B cell (primary cell): ENCODE data around the gene ZCWPW2. TPM values are rescaled to one million over a fixed set of nuclear protein-coding genes. Genes with fewer than 3 reads are reported as not detected.

Source experiments
- ATAC-seq: fragments of 200-7000 bp; cut with Tn5 transposase; one replicate; pipeline ENCODE4 v1.10.0; 2021; ENCODE audit warnings: low read depth, mild to moderate bottlenecking, moderate number of reproducible peaks, moderate library complexity
- CTCF ChIA-PET: fragments of 350-600 bp; sonication (Branson Sonifier 250); formaldehyde crosslinking; loops from one replicate; lab custom pipeline; 2021; ENCODE audit warnings: antibody characterized with exemption, inconsistent platforms; lab: Charles Lee
- POLR2A ChIA-PET: fragments of 350-600 bp; sonication (Branson Sonifier 250); formaldehyde crosslinking; loops from one replicate; lab custom pipeline; 2021; ENCODE audit warnings: antibody characterized with exemption; lab: Charles Lee
- DNase-seq: peaks from one replicate; pipeline ENCODE4 v3.0.0; 2013
- H2AFZ ChIP-seq: 2 replicates; pipeline ENCODE4 v1.6.1; 2012; ENCODE audit warnings: mild to moderate bottlenecking, low read depth, low read length; ENCODE audit not compliant: insufficient read depth, poor library complexity, severe bottlenecking
- H3K27ac ChIP-seq, 2 donors: 1 replicate in 1 of 2; 2 replicates in 1 of 2; pipeline ENCODE4 v1.5.1; 2012 to 2013; ENCODE audit warnings: low read length in 2 of 2, mild to moderate bottlenecking in 2 of 2, moderate library complexity in 1 of 2
- H3K27me3 ChIP-seq, 4 experiments: fragments of 200-600 bp in 1 of 4; sonication (generic) in 1 of 4; replicated peaks in 1 of 4; 1 replicate in 2 of 4; 2 replicates in 2 of 4; pipeline versions ENCODE4 v1.6.1 to v1.7.0; 2013 to 2016; ENCODE audit warnings: low read length in 3 of 4, mild to moderate bottlenecking in 2 of 4, mixed read lengths in 1 of 4, moderate library complexity in 1 of 4; ENCODE audit not compliant: insufficient read depth in 4 of 4, control insufficient read depth in 3 of 4; ENCODE audit errors: control extremely low read depth in 1 of 4
- H3K36me3 ChIP-seq, 2 experiments: replicated peaks in 1 of 2; 1 replicate in 1 of 2; 2 replicates in 1 of 2; pipeline versions ENCODE4 v1.6.1 to v1.7.1; 2013; ENCODE audit warnings: low read length in 1 of 2; ENCODE audit not compliant: insufficient read depth in 2 of 2, control insufficient read depth in 1 of 2; ENCODE audit errors: control extremely low read depth in 1 of 2, extremely low read depth in 1 of 2
- H3K4me1 ChIP-seq, 2 donors: fragments of 200-600 bp in 1 of 2; sonication (generic) in 1 of 2; 1 replicate in 1 of 2; 2 replicates in 1 of 2; pipeline versions ENCODE4 v1.5.1 to v1.6.1; 2013 to 2017; ENCODE audit warnings: low read length in 2 of 2; ENCODE audit not compliant: control insufficient read depth in 2 of 2, insufficient read depth in 2 of 2
- H3K4me2 ChIP-seq: replicated peaks from 2 replicates; pipeline ENCODE3; 2012; ENCODE audit warnings: mild to moderate bottlenecking, low read depth, low read length; ENCODE audit not compliant: poor library complexity, severe bottlenecking
- H3K4me3 ChIP-seq, 5 experiments: fragments of 200-600 bp in 1 of 5; sonication (generic) in 1 of 5; 1 replicate in 3 of 5; 2 replicates in 2 of 5; pipeline versions ENCODE4 v1.5.1 to v1.7.0; 2011 to 2016; ENCODE audit warnings: low read length in 4 of 5, mild to moderate bottlenecking in 4 of 5, low read depth in 2 of 5, control low read depth in 1 of 5, moderate library complexity in 1 of 5; ENCODE audit not compliant: insufficient read depth in 1 of 5; ENCODE audit errors: control extremely low read depth in 1 of 5, extremely low read depth in 1 of 5
- H3K79me2 ChIP-seq: fragments of 200-600 bp; sonication (generic); one replicate; pipeline ENCODE4 v1.6.0; 2016; ENCODE audit warnings: low read length; ENCODE audit not compliant: control insufficient read depth, insufficient read depth
- H3K9ac ChIP-seq: fragments of 200-600 bp; sonication (generic); 2 replicates; pipeline ENCODE4 v1.6.1; 2017; ENCODE audit warnings: mild to moderate bottlenecking, low read length, moderate library complexity
- H3K9me3 ChIP-seq, 3 donors: one replicate each; pipeline versions ENCODE4 v1.6.1 to v1.7.1; 2013; ENCODE audit warnings: low read length in 2 of 3; ENCODE audit not compliant: control insufficient read depth in 2 of 3, insufficient read depth in 1 of 3; ENCODE audit errors: control extremely low read depth in 1 of 3
- H4K20me1 ChIP-seq: 2 replicates; pipeline ENCODE4 v1.6.0; 2012; ENCODE audit warnings: mild to moderate bottlenecking, low read length; ENCODE audit not compliant: insufficient read depth, control insufficient read depth, poor library complexity, severe bottlenecking
- H3K27ac Mint-ChIP-seq: one replicate; pipeline ENCODE4 v1.8.0; 2021; ENCODE audit warnings: mixed read lengths
- H3K27me3 Mint-ChIP-seq: one replicate; pipeline ENCODE4 v1.8.0; 2021; ENCODE audit warnings: mixed read lengths
- H3K4me1 Mint-ChIP-seq: one replicate; pipeline ENCODE4 v1.8.0; 2021; ENCODE audit warnings: mixed read lengths
- H3K4me3 Mint-ChIP-seq: one replicate; pipeline ENCODE4 v1.8.0; 2021; ENCODE audit warnings: mixed read lengths
- H3K9me3 Mint-ChIP-seq: one replicate; pipeline ENCODE4 v1.8.0; 2022; ENCODE audit warnings: mixed read lengths; ENCODE audit not compliant: insufficient read depth
- CTCF ChIP-seq: fragments of 200-600 bp; IDR thresholded peaks from one replicate; pipeline ENCODE4 v1.8.0; 2022; ENCODE audit warnings: antibody characterized with exemption, mild to moderate bottlenecking
- EZH2 ChIP-seq: IDR thresholded peaks from 2 replicates; pipeline ENCODE4 v1.6.1; 2012; ENCODE audit warnings: borderline replicate concordance, low read depth, mild to moderate bottlenecking, moderate library complexity, low read length; ENCODE audit not compliant: insufficient read depth, poor library complexity, severe bottlenecking
- WGBS: methylation state at CpG from one replicate; pipeline ENCODE4 v1.1.5; 2013; ENCODE audit warnings: missing lambda C conversion rate; ENCODE audit not compliant: insufficient coverage; 5-methylcytosine and 5-hydroxymethylcytosine counted together
- intact Hi-C: fragments of 100-400 bp; cut with micrococcal nuclease; formaldehyde crosslinking; loops from one replicate; pipeline ENCODE4 v1.10.0; 2022
- polyA plus RNA-seq: library from polyadenylated mRNA; depleted of rRNA; stranded (reverse); fragments of >200 nt; gene quantifications from 2 replicates; pipeline ENCODE4 v1.2.3, GENCODE V29; 2012
- total RNA-seq, 2 donors: library from RNA; stranded (reverse); fragments of 120-200 nt in 1 of 2; gene quantifications; 1 replicate in 1 of 2; 2 replicates in 1 of 2; pipeline versions ENCODE4 v1.2.3 to v1.2.4, GENCODE V29; 2013 to 2022

Gene ZCWPW2
- total and polyA plus RNA-seq, 2 donors (not counting 1 experiment from before 2014, with no cell fraction given) = not detected

DNA sequence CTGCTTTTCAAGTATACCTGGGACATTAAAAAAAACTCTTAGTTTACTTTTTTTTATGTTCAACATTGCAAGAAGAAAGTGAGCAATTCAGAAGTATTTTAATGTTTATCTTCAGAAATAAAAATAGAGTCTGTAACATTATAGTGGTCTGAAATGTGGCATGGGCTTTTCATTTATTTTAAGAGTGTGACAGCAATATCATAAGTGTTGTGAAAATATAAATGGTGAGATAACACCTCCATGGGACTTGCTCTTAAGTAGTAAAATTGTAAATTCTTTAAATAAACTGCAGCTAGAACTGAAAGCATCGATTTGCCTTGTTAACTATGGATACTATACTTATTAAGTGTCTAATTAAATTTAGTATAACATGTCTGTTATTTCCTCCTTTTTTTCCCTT lies 48.8 kb upstream of the ZCWPW2 start:
- ChIA-PET CTCF (no interaction called here), POLR2A (no interaction called here)
- Mint-ChIP-seq H3K4me1 (peaks cover 2% of the 10 kb centered on the region), H3K27me3 (no peaks in the 10 kb centered on the region), H3K9me3 (no peaks in the 10 kb centered on the region), H3K27ac (no peak overlapping the region), H3K4me3 (no peak overlapping the region)
- intact Hi-C loops = no loop called here
- no peak for ATAC-seq
- no peak overlapping the region for H2AFZ ChIP-seq
- no peak overlapping the region for H3K27ac ChIP-seq
- H3K9me3 ChIP-seq = no peaks in the 10 kb centered on the region
- no peak overlapping the region for H3K4me3 ChIP-seq
- WGBS = no CpG with 5 or more reads among the region's 1 CpG
- H3K4me1 ChIP-seq = peaks cover 0 to 2% of the 10 kb centered on the region in 2 donors
- peaks cover 0 to 1% of the 10 kb centered on the region in 2 experiments for H3K36me3 ChIP-seq
- no peaks in the 10 kb centered on the region for H3K79me2 ChIP-seq
- H3K4me2 ChIP-seq = no peak overlapping the region
- no peaks in the 10 kb centered on the region for H4K20me1 ChIP-seq
- DNase-seq = no peak
- H3K9ac ChIP-seq = no peak overlapping the region
- no peak for TF ChIP-seq CTCF
- no peak for TF ChIP-seq EZH2
- no peaks in the 10 kb centered on the region for H3K27me3 ChIP-seq

GRCh38 chr3:28300345-28300962 lies 48.1 kb upstream of the ZCWPW2 start:
- Histone ChIP-seq H3K4me2 (no peak overlapping the region), H3K36me3 (peaks cover 0 to 1% of the 10 kb centered on the region in 2 experiments), H3K79me2 (no peaks in the 10 kb centered on the region), H2AFZ (no peak overlapping the region), H3K27me3 (no peaks in the 10 kb centered on the region), H3K4me1 (peaks cover 0 to 2% of the 10 kb centered on the region in 2 donors), H4K20me1 (no peaks in the 10 kb centered on the region), H3K9me3 (no peaks in the 10 kb centered on the region), H3K27ac (no peak overlapping the region), H3K4me3 (no peak overlapping the region), H3K9ac (no peak overlapping the region)
- no peaks in the 10 kb centered on the region for H3K27me3 Mint-ChIP-seq
- H3K4me3 Mint-ChIP-seq = no peak overlapping the region
- H3K4me1 Mint-ChIP-seq = peaks cover 2% of the 10 kb centered on the region
- ChIA-PET POLR2A (no interaction called here), CTCF (no interaction called here)
- WGBS = no CpG with 5 or more reads among the region's 5 CpGs
- no peaks in the 10 kb centered on the region for H3K9me3 Mint-ChIP-seq
- no peak overlapping the region for H3K27ac Mint-ChIP-seq
- ATAC-seq (no peak), DNase-seq (no peak)
- intact Hi-C loops = no loop called here
- TF ChIP-seq CTCF (no peak), EZH2 (no peak)
